Activated CD4-positive, alpha-beta memory T cell treated with anti-CD3 and anti-CD28 coated beads for 36 hours (primary cell): ENCODE results near the gene NISCH. TPM values are rescaled to one million over a fixed set of nuclear protein-coding genes. Genes with fewer than 3 reads are reported as not detected.

Source experiments
- CTCF ChIA-PET: fragments of 350-600 bp; sonication (Branson Sonifier 250); formaldehyde crosslinking; loops from one replicate; lab custom pipeline; 2021; ENCODE audit warnings: antibody characterized with exemption, inconsistent platforms; lab: Charles Lee
- POLR2A ChIA-PET: fragments of 350-600 bp; sonication (Branson Sonifier 250); formaldehyde crosslinking; loops from one replicate; lab custom pipeline; 2021; ENCODE audit warnings: antibody characterized with exemption; lab: Charles Lee
- DNase-seq: peaks from one replicate; pipeline ENCODE4 v3.0.0-alpha.2; 2020
- H3K27ac Mint-ChIP-seq: one replicate; pipeline ENCODE4 v1.8.0; 2021; ENCODE audit warnings: mixed read lengths
- H3K27me3 Mint-ChIP-seq: one replicate; pipeline ENCODE4 v1.8.0; 2021; ENCODE audit warnings: mixed read lengths
- H3K36me3 Mint-ChIP-seq: one replicate; pipeline ENCODE4 v1.8.0; 2021; ENCODE audit warnings: mixed read lengths
- H3K4me1 Mint-ChIP-seq: one replicate; pipeline ENCODE4 v1.8.0; 2021; ENCODE audit warnings: low read depth, mixed read lengths
- H3K4me3 Mint-ChIP-seq: one replicate; pipeline ENCODE4 v1.8.0; 2021; ENCODE audit warnings: mild to moderate bottlenecking, mixed read lengths
- H3K9me3 Mint-ChIP-seq: one replicate; pipeline ENCODE4 v1.8.0; 2021; ENCODE audit warnings: mixed read lengths
- intact Hi-C: fragments of 100-400 bp; cut with micrococcal nuclease; formaldehyde crosslinking; loops from one replicate; pipeline ENCODE4 v1.15.1; 2023
- total RNA-seq, 2 experiments: library from RNA; stranded (reverse); gene quantifications; one replicate each; pipeline ENCODE4 v1.2.3, GENCODE V29; 2021

NISCH gene
- total RNA-seq, 2 experiments from 2014 or later = 50.8 to 60.2 TPM

DNA sequence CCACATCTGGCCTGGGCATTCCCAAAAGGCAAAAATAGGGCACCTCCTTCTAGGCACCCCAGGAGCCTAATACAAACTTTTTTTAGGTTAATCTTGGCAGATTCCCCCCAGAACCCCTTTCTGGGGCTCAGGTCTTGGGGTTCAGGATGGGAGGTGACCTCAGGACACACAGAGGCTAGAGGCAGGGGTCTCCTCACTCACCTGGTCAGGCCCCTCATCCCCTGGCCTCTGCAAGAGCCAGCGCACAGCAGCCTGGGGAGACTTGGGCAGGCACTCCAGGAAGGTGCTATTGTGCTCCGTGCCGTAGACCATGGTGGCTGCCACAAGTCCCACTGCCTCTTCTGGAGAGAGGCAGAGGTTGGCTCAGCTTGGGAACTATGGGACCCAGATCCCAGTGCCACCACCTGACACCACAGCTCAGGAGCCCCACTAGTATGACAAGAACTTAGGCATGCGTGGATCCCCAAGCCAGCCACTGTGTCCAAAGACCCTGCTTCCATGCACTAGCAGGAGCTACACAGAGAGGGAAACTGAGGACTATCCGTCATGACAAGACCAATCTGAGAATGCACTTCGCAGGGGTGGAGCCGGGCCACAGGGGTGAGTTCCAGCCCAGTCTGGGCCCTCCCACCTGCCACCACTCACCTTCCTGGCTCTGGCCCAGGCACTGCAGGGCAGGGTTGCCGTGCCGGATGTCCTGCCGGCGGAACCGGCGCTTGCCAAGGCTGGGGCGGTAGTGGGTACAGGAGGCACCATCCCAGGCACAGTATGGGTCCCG is 17.9 kb upstream of the NISCH start:
- H3K27me3 Mint-ChIP-seq = no peaks in the 10 kb centered on the region
- peaks cover 3% of the 10 kb centered on the region for H3K4me1 Mint-ChIP-seq
- no peaks in the 10 kb centered on the region for H3K36me3 Mint-ChIP-seq

DNA sequence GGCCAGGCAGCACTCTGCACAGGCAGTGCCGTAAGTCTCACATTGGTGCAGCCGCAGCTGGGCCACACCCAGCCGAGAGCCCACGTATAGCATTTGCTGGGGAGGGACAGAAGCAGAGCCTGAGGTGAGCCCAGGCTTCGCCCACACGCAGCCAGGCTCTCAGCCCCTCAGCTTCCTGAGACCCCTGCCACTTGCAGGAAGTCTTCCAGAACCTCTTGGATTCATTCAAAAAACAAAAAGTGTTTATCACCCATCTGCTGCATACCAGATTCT is 17.4 kb upstream of the NISCH start:
- CTCF ChIA-PET = interaction anchor here (1.7 kb wide), 1 partner anchor 25 kb away, joined by 4 read pairs; no protein-coding TSS in a partner anchor
- no peak for DNase-seq
- H3K27ac Mint-ChIP-seq = no peak overlapping the region
- no peak overlapping the region for H3K4me3 Mint-ChIP-seq
- POLR2A ChIA-PET = no interaction called here
- no peaks in the 10 kb centered on the region for H3K9me3 Mint-ChIP-seq
- peaks cover 2% of the 10 kb centered on the region for H3K4me1 Mint-ChIP-seq
- intact Hi-C loops = no loop called here
- H3K27me3 Mint-ChIP-seq = no peaks in the 10 kb centered on the region
- H3K36me3 Mint-ChIP-seq = no peaks in the 10 kb centered on the region

More for the DNA sequence above, 17.9 kb upstream of the NISCH start:
- H3K9me3 Mint-ChIP-seq = no peaks in the 10 kb centered on the region
- POLR2A ChIA-PET = no interaction called here
- no peak for DNase-seq
- intact Hi-C loops = no loop called here
- CTCF ChIA-PET = interaction anchor here (1.2 to 2.4 kb wide), 3 partner anchors 9 to 24 kb away, joined by 3 to 8 read pairs (median 4); no protein-coding TSS in a partner anchor
- H3K27ac Mint-ChIP-seq = no peak overlapping the region
- no peak overlapping the region for H3K4me3 Mint-ChIP-seq

DNA sequence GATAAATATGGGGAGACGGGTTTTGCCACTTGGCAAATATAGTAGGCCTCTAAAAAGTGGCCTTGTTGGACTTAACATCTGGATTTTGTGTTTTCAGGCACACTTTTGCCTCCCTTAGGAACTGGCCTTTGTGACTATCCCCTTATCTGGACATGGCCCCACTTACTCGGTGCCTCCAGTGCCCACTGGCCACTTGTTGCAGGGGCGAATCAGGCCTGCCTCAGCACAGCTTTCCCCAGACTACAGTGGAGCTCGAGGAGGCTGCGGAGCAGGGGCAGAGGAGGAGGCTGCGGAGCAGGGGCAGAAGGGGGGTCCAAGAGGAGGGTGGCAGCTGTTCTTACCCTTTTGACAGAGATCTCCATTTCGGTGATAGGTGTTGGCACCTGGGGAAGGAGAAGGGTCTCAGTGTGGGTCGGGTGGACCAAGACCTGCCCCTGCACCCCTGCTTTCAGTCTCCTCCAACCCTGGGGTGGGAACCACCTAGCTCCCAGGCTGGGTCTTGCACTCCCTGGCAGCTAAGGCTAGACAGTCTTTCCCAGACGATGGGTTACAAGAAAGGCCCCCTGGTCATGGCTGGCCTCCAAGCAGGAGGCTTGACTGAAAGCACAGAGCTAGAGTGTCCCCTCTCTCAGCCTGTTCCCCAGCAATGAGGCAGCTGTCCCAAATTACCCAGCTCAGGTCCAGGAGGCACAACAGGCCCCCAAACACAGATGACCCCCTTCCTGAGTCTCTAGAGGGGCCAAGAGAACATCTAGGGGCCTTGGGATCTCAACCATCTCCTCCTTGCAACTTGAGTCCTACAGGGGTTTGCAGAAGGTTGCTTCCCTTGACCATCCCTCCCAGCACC is 16.6 kb upstream of the NISCH start:
- intact Hi-C loops = no loop called here
- POLR2A ChIA-PET = no interaction called here
- no peak for DNase-seq
- Mint-ChIP-seq H3K27ac (no peak overlapping the region), H3K27me3 (no peaks in the 10 kb centered on the region), H3K4me3 (no peak overlapping the region), H3K36me3 (no peaks in the 10 kb centered on the region), H3K9me3 (no peaks in the 10 kb centered on the region), H3K4me1 (no peaks in the 10 kb centered on the region)
- CTCF ChIA-PET = interaction anchor here (1.6 to 1.7 kb wide), 3 partner anchors 9 to 26 kb away, joined by 4 to 9 read pairs (median 7); no protein-coding TSS in a partner anchor

DNA sequence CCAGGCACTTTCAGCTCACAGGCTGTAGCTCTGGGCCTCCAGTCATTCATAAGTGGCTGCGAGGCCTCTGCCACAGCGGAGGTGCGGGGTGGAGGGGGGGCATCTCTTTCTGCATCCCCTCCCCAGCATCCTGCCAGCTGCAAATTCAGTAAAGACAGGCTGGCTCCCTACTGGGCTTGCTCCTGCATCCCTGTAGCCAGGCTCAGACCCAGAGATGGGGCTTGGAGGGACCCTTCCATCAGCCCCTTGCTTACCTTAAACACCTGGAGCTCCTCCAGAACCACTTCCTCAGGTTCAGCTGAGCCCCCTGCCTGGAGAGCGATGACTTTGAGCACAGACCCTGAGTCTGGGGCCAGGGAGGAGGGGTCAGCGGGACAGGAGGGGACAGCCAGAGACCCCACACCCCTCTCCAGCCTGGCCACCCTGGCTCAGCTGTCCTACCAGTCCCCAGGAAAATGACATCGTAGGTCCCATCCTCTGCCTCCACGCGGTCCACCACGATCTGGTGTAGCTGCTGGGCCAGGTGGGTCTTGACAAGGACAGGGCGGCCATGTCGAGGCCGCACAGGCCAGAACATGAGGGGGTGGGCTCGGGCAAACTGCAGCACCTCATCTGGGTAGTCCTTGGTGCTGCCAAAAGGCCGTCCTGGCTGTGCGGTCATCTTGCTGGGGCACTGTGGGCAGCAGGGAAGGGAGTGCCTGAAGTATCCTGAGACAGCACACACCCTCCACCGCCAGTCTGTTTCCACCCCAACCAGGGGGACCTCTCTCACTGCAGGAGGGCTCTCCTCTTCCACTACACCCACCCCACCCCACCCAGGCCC is 15.8 kb upstream of the NISCH start:
- Mint-ChIP-seq H3K27me3 (no peaks in the 10 kb centered on the region), H3K9me3 (no peaks in the 10 kb centered on the region), H3K27ac (no peak overlapping the region), H3K4me1 (no peaks in the 10 kb centered on the region), H3K36me3 (no peaks in the 10 kb centered on the region), H3K4me3 (no peak overlapping the region)
- intact Hi-C loops = no loop called here
- no peak for DNase-seq
- ChIA-PET CTCF (interaction anchor here (1.6 to 1.7 kb wide), 3 partner anchors 9 to 27 kb away, joined by 4 to 9 read pairs (median 7); no protein-coding TSS in a partner anchor), POLR2A (no interaction called here)

DNA sequence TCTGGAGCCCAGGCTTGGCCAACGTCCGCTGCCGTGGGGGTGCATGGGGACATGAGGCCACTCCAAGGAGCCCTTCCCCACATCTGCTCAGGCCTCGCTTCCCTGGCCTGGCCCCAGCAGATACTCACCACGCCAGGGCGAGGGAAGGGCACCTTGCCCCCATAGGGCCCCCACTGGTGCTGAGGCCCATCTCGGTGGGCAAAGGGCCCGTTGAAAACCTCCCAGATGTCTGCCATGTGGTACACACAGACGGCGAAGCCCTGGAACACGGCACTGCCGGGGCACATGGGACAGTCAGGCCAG is 15.2 kb upstream of the NISCH start:
- intact Hi-C loops = no loop called here
- no peaks in the 10 kb centered on the region for H3K27me3 Mint-ChIP-seq
- H3K4me3 Mint-ChIP-seq = no peak overlapping the region
- H3K36me3 Mint-ChIP-seq = no peaks in the 10 kb centered on the region
- POLR2A ChIA-PET = no interaction called here
- peaks cover 3% of the 10 kb centered on the region for H3K4me1 Mint-ChIP-seq
- no peak overlapping the region for H3K27ac Mint-ChIP-seq
- no peak for DNase-seq
- CTCF ChIA-PET = no interaction called here
- no peaks in the 10 kb centered on the region for H3K9me3 Mint-ChIP-seq

DNA sequence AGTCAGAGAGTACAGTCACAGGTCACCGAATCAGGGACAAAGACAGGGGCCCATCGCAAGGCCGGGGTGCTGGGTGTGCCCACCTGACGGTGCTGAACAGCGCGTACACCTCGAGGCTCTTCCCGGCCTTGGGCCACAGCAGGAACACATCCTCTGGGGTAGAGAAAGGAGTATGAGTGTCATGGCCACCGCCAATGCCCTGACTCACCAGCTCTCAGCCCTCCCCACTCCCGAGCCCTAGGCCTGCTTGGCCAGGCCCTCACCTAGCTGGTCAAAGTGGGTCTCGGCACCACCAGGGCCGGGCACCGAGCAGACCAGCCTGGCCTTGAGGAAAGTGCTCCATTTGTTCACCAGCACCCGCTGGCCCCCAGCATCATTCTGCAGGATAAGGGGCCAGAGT is 14.7 kb upstream of the NISCH start:
- Mint-ChIP-seq H3K27ac (no peak overlapping the region), H3K36me3 (no peaks in the 10 kb centered on the region), H3K4me3 (no peak overlapping the region), H3K9me3 (no peaks in the 10 kb centered on the region), H3K27me3 (no peaks in the 10 kb centered on the region), H3K4me1 (peaks cover 3% of the 10 kb centered on the region)
- intact Hi-C loops = no loop called here
- POLR2A ChIA-PET = no interaction called here
- CTCF ChIA-PET = interaction anchor here (0.5 to 10.1 kb wide), 2 partner anchors 11 to 72 kb away, joined by 3 to 172 read pairs; no protein-coding TSS in a partner anchor
- DNase-seq = no peak

DNA sequence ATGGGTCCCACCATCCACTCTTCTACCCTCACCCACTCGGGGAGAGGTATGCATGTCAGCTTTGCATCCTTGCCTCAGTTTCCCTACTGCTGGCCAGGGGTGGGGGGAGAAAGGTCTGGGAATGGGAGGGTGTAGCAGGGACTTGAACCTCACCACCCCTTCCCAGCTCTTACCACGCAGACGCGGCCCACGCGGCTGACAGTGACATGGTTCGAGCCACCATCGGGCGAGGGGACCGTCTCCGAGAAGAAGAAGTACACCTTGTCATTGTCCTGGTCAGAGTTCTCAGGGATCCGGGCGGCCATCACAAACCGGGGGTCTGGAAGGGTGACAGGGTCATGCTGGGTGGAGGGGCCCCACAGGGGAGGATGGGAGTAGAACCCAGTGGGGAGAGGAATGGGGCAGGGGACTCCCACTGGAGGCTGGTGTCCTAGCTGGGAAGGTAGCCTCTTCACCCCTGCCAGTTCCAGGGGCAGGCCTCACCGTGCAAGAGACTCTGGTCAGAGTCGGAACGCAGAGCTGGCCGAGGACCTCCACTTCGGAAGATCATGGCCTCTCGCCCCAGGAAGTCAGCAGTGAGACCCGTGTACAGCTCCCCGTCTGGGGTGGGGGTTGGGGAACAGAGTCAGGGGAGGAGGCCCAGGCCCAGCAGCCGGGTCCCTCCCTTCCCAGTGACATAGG is 14.2 kb upstream of the NISCH start:
- ChIA-PET POLR2A (no interaction called here), CTCF (interaction anchor here (0.5 to 10.1 kb wide), 2 partner anchors 12 to 71 kb away, joined by 3 to 172 read pairs; no protein-coding TSS in a partner anchor)

DNA sequence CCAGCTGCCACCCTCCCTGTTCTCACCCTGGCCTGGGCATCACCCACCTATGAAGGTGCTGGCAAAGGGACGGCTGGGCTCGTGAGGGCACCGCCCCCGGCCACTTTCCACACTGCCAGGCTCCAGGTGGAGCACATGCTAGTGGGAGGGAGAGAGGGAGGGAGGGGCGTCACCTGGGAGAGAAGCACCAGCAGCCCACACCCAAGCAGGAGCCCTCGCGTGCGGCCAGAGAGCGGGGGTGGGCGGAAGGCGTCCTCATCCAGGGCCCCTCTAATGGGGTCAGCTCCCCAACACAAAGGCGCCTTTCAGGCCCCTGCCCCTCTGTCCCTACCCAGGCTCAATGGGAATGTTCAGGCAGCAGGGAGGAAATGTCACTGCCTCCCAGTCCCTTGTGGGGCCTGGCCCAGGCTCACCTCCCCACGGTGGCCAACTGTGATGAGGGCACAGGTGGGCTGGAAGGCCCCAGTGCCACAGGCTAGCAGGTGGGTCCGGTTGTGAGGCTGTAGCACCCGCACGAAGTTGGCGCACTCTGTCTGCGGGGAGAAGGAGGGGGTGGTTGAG is 13.6 kb upstream of the NISCH start:
- POLR2A ChIA-PET = no interaction called here
- Mint-ChIP-seq H3K4me3 (no peak overlapping the region), H3K9me3 (no peaks in the 10 kb centered on the region), H3K36me3 (no peaks in the 10 kb centered on the region), H3K4me1 (peaks cover 6% of the 10 kb centered on the region), H3K27me3 (no peaks in the 10 kb centered on the region), H3K27ac (no peak overlapping the region)
- no peak for DNase-seq
- intact Hi-C loops = no loop called here
- CTCF ChIA-PET = interaction anchor here (0.6 to 10.1 kb wide), 2 partner anchors 12 to 157 kb away, joined by 3 to 172 read pairs; no protein-coding TSS in a partner anchor

More for the DNA sequence above, 14.2 kb upstream of the NISCH start:
- no peaks in the 10 kb centered on the region for H3K9me3 Mint-ChIP-seq
- H3K36me3 Mint-ChIP-seq = no peaks in the 10 kb centered on the region
- H3K27ac Mint-ChIP-seq = no peak overlapping the region
- DNase-seq = no peak
- intact Hi-C loops = no loop called here
- peaks cover 3% of the 10 kb centered on the region for H3K4me1 Mint-ChIP-seq
- no peaks in the 10 kb centered on the region for H3K27me3 Mint-ChIP-seq
- no peak overlapping the region for H3K4me3 Mint-ChIP-seq

DNA sequence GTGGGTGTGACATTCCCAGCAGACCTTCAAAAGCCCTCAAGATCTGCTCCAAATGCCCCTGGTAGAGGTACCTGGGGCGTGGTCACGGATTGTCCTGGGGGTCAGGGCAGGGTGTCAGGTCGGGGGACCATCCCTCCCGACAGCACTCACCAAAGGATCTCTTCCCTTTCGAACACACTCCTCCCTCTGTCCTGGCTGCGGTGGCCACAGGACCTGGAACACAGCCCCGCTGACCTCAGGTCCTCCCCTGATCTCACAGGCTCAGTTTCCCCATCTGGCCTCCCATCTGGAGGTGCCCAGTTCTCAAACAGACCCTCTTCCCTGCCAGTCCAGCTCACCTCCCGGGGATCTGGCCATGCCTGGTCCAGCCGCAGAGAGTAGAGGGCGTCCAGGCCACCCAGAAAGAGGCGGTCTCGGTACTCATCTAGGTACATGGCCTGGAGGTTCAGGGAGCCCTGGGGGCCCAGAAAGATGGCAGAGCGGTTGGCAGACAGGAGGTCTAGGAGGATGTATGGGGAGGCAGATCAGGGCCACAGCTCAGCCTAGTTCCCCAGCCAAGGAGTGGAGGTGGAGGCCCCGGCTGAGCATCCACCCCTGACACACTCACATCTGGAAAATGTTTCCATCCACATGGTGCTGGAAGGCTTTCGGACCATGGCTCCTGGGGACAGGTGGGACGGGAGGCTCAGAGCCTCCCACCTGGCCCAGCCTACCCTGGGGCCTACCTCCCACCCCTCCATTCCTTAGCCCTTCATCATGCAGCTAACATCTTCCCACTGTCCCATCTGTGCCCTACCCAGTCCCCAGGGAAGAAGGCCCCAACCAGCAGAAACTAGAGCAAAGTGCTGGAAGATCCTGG is 12.8 kb upstream of the NISCH start:
- no peak overlapping the region for H3K27ac Mint-ChIP-seq
- H3K27me3 Mint-ChIP-seq = no peaks in the 10 kb centered on the region
- CTCF ChIA-PET = interaction anchor here (0.6 to 10.1 kb wide), 4 partner anchors 9 to 158 kb away, joined by 3 to 172 read pairs (median 3); no protein-coding TSS in a partner anchor
- DNase-seq = no peak
- POLR2A ChIA-PET = no interaction called here
- no peaks in the 10 kb centered on the region for H3K36me3 Mint-ChIP-seq
- H3K4me1 Mint-ChIP-seq = peaks cover 10% of the 10 kb centered on the region
- intact Hi-C loops = no loop called here
- H3K9me3 Mint-ChIP-seq = no peaks in the 10 kb centered on the region
- H3K4me3 Mint-ChIP-seq = no peak overlapping the region

DNA sequence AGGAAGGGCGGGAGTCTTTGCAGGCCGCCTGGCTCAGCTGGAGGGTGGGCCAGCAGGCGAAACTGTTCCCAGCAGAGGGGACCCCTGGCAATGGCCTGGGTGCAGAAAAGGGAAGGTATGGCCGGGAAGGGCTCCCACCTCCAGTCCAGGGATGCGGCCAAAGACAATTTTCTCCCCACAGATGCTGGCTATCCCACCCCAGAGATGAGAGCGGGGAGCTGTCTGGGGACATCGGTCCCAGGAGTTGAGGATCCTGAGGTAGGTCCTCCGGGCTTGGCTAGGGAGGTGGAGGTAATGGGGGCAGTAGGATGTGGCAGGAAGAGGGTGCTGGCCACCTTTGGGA is 12.2 kb upstream of the NISCH start:
- no peaks in the 10 kb centered on the region for H3K27me3 Mint-ChIP-seq
- no peaks in the 10 kb centered on the region for H3K9me3 Mint-ChIP-seq
- intact Hi-C loops = no loop called here
- H3K4me3 Mint-ChIP-seq = no peak overlapping the region
- peaks cover 10% of the 10 kb centered on the region for H3K4me1 Mint-ChIP-seq
- H3K36me3 Mint-ChIP-seq = no peaks in the 10 kb centered on the region
- DNase-seq = no peak
- CTCF ChIA-PET = interaction anchor here (0.7 to 10.1 kb wide), 3 partner anchors 9 to 31 kb away, joined by 3 to 172 read pairs (median 3); no protein-coding TSS in a partner anchor
- H3K27ac Mint-ChIP-seq = no peak overlapping the region
- POLR2A ChIA-PET = no interaction called here
